HCEC 1CT (cell line): ENCODE data around the gene LIPE.

Source experiments
- DNase-seq: peaks from one replicate; pipeline ENCODE4 v3.0.0-alpha.2; 2017

LIPE gene

DNA sequence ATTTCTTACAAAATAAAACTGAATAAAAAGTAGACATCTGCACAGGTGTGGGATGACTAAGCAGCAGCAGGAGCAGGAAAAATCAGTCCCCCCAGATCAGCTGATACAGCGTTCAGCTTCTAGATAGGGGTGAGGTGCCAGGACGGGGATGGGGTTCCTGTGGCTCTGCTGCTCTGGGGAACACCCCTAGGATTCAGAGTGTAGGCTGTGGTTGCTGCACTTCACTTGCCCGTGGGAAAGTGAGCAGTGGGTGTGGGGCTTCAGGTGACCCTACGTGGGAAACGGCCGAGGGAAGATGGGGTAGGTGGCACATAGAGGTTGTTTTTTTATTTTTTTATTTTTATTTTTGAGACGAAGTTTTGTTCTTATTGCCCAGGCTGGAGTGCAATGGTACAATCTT, 18.8 kb upstream of the LIPE start:
- DNase-seq: no peak

DNA sequence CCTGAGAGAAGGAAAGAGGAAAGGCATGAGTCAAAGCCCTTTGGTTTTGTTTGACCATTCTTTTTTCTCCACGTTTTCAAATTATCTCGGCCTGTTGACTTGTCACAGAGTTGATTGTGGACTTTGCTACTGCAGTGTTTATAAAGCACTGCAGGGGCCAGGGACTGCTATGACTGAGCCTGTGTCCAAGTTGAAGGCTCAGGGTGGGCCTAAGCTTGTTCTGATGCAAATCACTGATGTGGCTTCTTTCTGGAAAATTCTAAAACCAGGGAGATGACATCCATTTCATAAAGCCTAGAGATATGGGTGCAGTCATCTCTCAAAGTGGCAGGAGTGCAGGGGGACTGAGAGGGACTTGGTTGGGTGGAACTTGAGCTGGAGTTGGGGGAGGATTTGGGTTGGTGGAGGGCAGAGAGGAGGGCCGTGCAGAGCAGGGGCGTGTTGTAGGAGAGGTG, 16.8 kb upstream of the LIPE start:
- no peak for DNase-seq

DNA sequence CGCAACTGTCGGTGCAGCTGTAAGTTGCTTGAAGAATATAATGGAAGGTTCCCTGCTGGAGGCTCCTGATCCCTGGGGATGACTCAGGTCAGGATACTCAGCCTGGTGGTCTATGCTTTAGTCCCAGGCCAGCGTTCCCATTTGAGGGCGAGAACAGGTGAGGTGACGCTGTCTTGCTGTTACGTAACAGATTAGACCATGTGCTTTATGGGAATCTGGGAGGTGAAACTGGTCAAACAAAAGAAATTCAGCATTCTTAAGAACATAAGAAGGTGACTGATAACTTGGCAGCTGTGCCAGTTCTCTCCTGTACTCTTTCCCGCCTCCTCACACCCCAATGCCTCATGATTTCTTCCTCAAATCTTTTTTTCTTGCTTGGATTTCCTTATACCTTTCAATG, 15.6 kb upstream of the LIPE start, which contains the start of gene CXCL17:
TSS of gene CXCL17 (minus strand) at position 114 of the 400 bp plus-strand sequence. CDS start 114 bp downstream, outside the sequence.
- DNase-seq: no peak

DNA sequence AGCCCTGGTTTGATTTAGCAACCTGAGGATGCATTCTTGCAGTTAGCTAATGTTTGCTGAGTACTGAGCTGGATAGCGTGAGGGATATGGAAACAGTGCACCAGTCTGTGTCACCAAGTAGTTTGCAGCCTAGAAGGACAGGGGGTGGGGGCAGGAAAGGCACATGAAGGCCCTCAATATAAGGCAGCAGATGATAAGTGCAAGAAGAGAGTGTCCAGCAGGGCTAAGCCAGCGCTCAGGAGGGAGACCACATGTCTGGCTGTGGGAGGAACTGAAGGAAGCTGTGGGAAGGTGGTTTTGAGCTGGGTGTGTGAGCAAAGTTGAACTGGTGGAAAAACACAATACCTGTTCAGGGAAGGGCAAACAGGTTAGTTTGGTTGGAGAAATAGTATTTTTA, 13.9 kb upstream of the LIPE start:
- no peak for DNase-seq

DNA sequence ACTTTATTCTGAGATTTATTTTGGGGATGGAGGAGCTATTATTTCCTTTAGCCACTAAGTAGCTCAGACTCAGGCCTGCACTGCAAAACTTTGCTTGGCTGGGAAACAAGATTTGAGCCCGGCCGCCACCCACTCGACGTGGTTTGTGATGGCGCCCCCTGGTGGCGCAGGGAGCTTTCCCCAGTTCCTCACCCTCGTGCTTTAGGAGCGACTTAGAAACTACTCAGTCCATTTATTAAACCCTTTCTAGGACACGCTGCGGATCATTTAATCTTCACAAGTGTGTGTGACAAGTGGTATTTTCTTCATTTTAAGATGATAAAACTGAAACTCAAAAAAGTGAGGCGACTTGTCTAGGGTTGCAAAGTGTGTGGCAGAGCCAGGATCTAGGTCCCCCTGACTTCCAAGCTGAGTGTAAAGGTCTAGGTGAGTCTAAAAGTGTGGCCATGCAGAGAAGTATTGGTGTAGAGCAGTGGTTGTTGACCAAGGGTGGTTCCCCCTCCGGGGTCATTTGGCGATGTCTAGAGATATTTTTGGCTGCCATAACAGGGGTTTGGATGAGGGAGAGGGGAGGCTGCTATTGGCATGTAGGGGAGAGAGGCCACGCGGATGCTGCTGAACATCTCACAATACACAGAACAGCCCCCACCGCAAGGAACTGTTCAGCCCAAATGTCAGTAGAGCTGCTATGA, 13.3 kb upstream of the LIPE start:
- peak; percentile 50 for DNase-seq

DNA sequence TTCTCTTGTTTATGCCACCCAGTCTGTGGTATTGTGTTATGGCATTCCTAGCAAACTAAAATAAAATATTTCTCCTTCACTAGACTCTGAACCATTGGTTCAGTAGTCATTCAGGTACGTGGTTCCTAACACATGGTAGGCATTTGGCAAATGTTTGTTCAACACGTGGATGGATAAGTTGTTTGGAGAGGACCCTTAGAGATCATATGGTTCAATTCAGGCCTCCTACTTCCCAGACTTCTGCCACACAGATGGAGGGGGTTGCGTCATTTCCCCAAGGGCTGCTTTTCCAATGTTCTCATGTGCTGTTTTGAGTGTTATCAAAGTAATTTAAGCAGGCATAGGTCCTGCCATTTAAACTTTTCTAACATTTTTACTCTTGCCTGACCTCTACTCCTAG, 8.8 kb upstream of the LIPE start:
- DNase-seq: no peak

DNA sequence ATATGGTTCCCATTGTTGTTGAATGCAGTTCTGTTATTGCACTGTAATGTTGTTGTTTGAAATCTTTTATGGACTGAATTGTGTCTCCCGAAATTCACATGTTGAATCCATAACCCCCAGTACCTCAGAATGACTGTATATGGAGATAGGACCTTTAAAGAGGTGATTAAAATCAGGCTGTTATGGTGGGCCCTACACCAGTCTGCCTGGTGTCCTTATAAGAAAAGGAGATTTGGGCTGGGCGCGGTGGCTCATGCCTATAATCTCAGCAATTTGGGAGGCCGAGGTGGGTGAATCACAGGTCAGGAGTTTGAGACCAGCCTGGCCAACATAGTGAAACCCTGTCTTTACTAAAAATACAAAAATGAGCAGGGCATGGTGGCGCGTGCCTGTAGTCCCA, 8.1 kb upstream of the LIPE start:
- DNase-seq: no peak

DNA sequence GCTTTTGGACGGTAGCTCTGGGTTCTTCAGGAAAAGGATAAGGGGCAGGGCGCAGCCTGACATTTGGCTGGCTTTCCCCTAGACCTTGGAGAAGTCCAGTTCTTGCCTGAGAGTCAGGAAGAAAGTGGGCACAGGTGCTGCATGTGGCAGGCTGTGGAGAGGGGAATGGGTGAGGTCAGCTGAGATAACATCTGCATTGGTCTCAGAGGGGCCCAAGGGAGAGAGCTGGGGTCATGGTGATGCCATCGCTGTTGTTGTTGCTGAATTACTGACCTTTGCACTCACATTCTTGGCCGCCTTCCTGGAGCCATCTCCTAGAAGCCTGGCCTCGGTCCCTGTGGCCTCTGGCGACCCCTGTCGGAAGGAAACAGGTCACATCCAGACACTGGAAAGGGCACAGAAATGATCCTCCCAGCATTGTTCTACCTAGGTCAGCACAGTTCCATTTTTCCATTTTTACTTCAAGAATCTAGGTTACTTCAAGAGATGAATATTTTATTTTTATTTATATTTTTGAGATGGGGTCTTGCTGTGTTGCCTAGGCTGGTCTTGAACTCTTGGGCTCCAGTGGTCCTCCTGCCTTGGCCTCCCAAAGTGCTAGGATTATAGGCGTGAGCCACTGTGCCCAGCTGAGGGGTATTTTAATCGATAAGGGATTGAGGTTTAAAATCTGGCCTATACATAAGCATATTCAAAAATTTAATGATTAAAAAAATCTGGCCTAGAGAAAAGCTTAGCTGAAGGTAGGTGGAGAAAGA, 6.5 kb upstream of the LIPE start:
- peak; percentile 65 for DNase-seq

DNA sequence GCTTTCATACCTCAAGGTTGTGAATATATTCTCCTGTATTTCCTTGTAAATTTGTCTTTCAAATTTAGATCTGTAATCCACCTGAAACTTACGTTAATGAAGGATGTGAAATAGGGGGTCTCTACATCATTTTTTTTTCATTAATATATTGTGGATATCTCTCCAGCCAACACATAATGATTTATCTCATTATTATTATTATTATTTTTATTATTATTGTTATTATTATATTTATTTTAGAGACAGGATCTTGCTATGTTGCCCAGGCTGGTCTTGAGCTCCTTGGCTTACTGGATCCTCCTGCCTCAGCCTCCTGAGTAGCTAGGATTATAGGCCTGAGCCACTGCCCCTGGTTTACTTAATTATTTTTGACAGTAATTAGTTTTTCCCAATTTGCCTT, 4.3 kb upstream of the LIPE start:
- no peak for DNase-seq

DNA sequence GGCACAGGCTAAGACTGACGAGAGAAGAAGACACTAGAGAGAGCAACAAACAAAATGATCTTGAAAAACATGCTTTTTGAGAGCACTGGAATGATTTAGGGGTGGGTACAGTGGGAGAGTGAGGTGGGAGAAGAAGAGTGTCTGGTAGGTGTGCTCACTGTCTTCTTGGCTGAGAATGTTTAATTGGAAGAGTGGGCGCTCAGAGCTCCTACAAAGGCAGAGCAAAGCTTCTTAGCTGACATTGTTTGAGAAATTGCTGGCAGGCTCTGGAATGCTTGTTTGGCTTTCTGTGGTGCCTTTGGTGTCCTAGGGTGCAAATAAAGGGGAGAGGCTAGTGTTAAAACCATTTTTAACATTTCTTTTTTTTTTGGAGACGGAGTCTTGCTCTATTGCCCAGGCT, 1.5 kb upstream of the LIPE start:
- DNase-seq: no peak

DNA sequence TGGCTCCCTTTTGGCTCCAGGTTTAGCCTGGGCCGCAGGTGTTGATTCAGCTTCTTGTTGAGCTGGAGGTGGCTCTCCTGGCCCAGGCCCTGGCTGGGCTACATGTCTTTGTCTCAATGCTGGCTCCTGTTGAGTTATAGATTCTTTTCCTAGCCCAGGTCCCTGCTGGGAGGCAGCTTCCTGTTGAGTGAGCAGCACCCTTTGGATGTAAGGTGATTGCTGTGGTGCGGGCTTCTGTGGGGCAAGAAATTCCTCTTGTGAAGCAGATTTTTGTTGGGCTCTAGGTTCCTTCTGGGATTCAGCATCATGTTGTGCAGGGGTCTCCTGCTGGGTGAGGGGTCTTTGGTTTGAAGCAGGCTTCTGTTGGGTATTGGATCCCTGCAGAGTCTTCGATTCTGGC, 545 bp downstream of the LIPE start:
- DNase-seq: no peak

DNA sequence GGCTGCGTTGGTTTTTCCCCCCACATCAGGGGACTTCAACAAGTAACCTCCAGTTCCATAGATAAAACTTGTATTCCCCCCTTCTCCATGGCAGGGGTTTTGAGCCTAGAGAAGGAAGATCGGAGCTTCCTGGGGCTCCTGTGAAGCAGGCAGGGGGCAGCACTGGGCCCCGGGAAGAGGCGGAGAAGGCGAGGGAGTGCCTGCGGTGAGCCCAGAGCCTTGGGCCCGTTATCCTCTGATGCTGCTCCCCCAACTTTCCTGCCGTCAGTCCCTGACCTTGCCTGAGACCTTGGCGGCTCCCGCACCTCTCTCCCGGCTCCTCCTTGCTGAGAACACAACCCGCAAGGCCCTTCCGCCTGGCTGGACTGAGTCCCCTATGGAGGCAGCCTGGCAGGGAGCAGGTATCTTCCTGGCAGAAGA, 2.5 kb downstream of the LIPE start:
- DNase-seq: no peak

DNA sequence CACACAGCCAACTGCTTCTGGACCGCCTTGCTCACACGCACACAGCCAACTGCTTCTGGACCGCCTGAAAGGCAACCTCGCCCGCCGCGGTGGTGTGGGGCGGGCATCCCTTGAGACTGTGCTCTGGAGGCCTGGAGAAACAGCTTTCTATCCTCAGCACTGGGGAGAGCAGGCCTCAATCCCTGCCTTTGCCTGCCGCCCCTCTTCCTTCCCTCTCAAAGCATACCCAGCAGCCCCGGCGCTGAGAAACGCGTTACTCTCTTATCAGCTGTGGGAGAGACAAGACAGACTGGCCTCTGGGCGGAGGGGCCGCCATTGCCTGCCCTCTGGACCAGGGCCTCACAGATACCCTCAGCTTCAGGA, 2.9 kb downstream of the LIPE start:
- DNase-seq: no peak

DNA sequence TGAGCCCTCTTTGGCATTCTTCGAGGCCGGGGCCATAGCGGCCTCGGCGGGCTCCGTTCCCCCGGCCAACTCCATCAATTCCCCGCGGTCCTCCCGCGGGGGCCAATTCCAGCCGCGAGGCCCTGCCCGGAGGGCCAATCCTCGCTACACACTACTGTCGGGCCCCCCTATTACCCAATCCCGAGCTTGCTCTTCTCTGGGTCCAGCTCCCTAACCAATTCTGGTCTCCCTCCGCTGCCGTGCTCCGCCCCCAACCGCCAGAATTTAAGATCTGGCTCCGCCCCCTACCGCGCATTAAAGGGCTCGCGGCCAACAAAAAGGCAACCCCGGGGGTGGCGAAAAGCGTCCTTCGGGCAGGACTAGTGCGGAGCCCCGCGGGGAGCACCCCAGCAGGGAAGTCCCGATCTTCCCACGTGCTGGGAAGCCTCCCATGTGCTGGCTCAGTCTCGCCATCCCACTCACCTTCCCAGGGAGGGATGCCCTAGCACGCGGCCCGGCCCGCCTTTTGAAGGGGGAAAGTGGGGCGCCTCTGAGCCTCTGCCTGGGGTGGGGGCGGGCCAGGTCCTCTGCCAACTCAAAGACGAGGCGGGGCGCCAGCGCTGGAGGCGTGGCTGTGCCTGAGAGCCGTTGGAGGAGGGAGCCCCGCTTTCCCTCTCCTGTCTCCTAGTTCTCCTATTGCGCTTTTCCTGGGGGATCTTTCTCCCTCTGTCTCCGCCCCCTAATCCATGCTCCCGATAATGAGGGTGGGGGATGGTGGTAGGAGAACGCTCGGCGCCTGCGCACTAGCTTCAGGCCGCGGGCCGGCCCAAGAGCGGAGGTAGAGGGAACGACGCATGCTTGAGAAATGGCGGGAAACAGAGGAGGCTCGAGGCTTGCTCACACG, 3.5 kb downstream of the LIPE start:
- peak; percentile 67 for DNase-seq

DNA sequence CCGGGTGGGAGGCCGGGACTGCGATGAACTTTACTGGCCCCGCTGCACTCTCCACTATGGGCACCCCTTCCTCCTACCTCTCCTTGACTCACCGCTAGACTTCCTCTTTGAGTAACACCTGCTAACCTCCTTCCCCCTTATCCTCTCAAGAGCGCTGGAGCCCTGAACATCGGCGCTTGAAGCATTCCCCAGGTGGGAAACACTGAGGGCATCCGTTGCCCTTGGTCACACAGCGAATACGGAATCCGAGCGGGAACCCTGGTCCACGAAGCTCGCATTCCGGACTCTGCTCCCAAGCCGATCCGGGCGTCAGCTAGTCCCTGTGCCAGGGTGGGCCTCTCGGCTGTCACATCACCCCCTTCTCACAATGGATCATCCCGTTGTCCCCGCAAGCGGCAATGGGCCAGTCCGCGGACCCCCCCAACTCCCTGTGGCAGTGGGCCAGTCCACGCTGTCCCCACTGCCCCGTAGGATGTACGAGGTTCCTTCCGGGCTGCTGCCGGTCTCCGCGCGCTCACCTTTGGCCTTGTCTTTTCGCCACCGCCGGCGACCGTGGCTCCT, 4.2 kb downstream of the LIPE start:
- no peak for DNase-seq

DNA sequence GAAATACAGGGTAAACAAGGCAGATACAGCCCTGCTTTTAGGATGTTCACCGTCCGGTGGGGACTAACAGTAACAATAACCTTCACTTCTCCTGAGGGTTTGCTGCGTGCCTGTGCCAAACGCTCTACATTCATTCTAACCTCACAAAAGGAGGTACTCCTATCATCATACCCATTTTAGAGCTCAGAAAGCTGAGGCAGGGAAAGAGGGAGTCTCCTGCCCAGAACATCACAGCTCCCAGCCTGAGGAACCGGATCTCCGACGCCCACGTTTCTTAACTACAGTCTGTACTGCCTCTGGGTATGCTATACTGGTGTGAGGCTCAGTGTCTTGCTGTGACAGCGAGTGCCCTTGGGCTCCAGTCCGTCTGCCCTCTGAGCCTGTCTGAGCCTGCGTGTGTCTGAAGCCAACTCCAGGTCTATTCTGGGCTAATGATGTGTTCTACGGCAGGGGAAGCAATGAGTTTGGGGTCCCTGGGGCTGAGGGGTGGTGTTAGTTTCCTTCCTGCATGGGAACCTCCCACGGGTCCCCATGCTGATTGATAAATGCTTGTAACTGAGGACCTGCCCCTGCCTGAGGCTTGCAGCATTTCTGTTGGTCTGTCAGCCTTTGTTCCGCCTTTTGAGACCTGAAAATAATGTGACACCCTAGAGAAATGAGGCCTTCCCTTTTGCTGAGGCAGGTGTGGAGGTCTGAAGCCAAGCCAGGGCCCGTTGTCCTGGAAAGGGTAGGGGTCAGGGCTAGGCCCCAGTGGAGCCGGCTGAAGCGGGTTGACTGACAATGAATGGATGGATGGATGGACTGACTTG, 4.9 kb downstream of the LIPE start:
- DNase-seq: no peak

DNA sequence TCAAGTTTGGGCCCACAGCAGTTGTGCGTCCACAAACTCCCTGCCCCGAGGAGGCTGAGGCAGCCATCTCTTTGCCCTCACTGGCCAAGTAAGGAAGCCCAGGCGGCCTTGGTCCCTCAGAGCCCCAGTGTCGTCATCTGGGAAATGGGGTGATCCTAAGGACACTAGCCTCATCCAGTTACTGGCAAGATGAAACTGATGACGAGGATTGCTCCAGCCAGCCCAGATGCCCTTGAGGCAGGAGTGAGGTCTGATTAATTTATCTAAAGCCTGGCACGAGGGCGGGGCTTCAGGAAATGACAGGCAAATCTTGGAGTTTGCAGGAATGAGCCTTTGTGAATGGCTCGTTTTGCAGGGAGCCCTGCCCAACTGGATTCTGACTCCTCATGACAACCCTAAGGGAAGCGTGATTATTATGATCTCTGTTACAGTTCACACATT, 5.6 kb downstream of the LIPE start:
- DNase-seq: no peak

DNA sequence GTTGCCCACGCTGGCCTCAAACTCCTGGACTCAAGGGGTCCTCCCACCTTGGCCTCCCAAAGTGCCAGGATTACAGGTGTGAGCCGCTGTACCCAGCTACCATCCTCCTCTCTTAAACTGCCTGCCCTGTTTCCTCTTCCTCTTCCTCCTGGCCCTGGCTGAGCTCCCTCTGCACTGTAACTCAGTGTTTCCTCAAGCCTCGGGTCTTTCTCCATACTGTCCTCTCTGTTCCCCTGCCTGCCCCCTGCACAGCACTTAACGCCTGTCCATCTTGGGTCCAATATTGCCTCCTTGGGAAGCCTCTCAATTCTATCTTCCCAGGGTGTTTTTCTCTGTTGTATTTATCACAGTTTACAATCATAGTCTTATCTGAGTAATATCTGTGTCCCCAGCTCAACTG, 6.1 kb downstream of the LIPE start:
- DNase-seq: no peak

DNA sequence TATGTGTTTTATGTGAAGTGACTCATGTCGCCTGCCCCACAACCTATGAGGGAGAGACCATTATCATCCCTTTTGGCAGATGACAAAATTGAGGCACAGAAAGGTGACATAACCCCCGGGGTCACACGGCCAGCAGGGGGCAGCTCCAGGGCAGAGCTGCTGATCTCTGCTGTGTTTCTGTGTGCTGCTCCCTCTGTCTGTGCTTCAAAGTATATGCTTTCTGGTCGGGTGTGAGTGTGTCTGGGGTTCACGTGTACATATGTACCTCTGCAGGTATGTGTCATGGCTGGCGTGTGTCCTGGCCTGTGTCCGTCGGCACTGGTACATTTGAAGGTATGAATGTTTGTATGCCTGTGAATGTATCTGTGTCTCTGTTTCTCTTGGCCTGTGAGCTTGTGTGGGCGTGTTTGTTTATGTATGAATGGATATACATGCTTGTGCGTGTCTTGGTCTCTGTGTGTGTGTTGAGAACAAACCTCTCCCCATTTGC, 7.1 kb downstream of the LIPE start:
- DNase-seq: peak; percentile 58

DNA sequence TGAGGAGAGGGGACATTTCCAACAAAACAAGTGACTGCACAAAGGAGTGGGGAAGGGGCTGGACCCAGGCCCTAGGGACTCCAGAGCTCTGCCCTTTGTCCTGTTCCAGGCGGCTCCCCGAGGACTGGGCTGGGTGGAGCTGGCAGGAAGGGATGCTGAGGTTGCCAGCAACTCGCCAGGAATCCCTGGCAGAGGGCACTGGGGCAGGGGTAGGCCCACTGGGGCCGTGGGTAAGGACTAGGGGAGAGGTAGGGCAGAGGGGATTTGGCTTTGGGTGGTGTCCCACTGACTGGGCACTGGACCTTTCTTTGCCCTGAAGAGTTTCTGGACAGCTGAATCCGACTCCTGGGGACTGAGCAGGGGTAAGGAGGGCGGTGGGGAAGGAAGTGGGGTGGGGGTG, 7.9 kb downstream of the LIPE start:
- DNase-seq: no peak

DNA sequence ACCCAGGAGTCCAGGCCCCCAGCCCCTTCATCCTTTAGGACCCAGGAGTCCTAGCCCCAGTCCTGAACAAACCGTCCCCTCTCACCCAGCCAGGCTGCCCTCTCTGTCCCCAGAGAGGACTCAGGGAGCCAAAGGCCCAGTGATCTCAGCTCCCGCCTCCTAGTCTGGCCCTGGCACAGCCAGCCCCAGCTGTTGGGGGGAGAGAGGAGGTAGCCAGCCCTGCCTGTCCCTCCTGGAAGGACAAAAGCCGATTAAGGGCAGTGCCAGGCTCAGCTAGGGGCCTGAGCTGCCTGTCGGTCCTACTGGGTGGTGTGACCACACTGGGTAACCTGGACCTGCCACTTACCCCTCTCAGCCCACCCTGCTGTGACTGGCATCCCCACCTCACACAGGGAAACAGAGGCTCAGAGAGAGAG, 14.5 kb downstream of the LIPE start:
- no peak for DNase-seq

DNA sequence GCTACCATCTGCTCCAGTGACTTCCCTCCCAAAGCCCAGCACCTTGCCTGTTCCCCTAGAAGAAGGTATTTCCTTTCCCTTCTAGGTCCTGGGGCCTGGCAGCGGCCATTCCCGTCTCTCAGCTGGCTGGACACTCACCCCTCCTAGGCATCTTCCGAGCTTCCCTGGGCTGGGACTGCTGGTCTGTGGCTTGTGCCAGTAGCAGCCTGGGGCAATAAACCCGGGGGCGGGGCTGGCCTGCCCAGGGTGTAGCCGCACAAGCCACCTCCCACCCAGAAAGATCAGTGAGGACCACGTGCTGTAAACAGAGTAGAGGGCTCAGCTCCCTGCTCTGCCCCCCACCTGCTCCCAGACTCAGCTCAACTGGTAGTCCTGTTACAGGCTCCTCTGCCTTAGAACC, 15.0 kb downstream of the LIPE start:
- DNase-seq: no peak
